OCI-LY1 (cell line): ENCODE data around the gene OR8B2.

ENCODE experiments used
- H2AFZ ChIP-seq: fragments of 200-600 bp; sonication (generic), shearing (Covaris generic); 2 replicates; pipeline ENCODE4 v1.6.0; 2014; ENCODE audit warnings: antibody characterized with exemption, mild to moderate bottlenecking, low read length
- H3F3A ChIP-seq: fragments of 200-600 bp; sonication (generic), shearing (Covaris generic); 2 replicates; pipeline ENCODE4 v1.6.0; 2014; ENCODE audit warnings: mild to moderate bottlenecking, antibody characterized with exemption, low read length, moderate library complexity; ENCODE audit not compliant: insufficient read depth
- H3K27ac ChIP-seq: fragments of 200-600 bp; sonication (generic); 2 replicates; pipeline ENCODE4 v1.5.1; 2014; ENCODE audit warnings: low read length, mixed run types, mild to moderate bottlenecking, low read depth; ENCODE audit not compliant: poor library complexity, severe bottlenecking
- H3K27me3 ChIP-seq: fragments of 200-600 bp; sonication (generic); 2 replicates; pipeline ENCODE4 v1.6.0; 2014; ENCODE audit warnings: antibody characterized with exemption, mild to moderate bottlenecking, low read length, moderate library complexity; ENCODE audit not compliant: insufficient read depth
- H3K36me3 ChIP-seq: fragments of 200-600 bp; sonication (generic); 2 replicates; pipeline ENCODE4 v1.6.1; 2014; ENCODE audit warnings: mild to moderate bottlenecking, antibody characterized with exemption, low read length, moderate library complexity, mixed read lengths; ENCODE audit not compliant: insufficient read depth
- H3K4me1 ChIP-seq: fragments of 200-600 bp; sonication (generic); 2 replicates; pipeline ENCODE4 v1.5.1; 2014; ENCODE audit warnings: mild to moderate bottlenecking, low read length, moderate library complexity; ENCODE audit not compliant: insufficient read depth, severe bottlenecking
- H3K4me2 ChIP-seq: fragments of 200-600 bp; sonication (generic), shearing (Covaris generic); 2 replicates; pipeline ENCODE4 v1.6.1; 2014; ENCODE audit warnings: low read length
- H3K4me3 ChIP-seq: fragments of 200-600 bp; sonication (generic); 2 replicates; pipeline ENCODE4 v1.5.1; 2014; ENCODE audit warnings: low read length, low read depth, mild to moderate bottlenecking, mixed read lengths; ENCODE audit not compliant: poor library complexity, severe bottlenecking
- H3K79me2 ChIP-seq: fragments of 200-600 bp; shearing (Covaris generic); 2 replicates; pipeline ENCODE4 v1.6.1; 2016; ENCODE audit warnings: mixed run types, low read length, mixed read lengths; ENCODE audit not compliant: insufficient read depth
- H3K9ac ChIP-seq: fragments of 200-600 bp; sonication (generic), shearing (Covaris generic); 2 replicates; pipeline ENCODE4 v1.6.1; 2014; ENCODE audit warnings: mild to moderate bottlenecking, low read length, mixed read lengths
- H3K9me2 ChIP-seq: fragments of 200-600 bp; sonication (generic), shearing (Covaris generic); 2 replicates; pipeline ENCODE4 v1.6.1; 2014; ENCODE audit warnings: low read depth, mild to moderate bottlenecking, low read length, mixed read lengths
- H3K9me3 ChIP-seq: fragments of 200-600 bp; shearing (Covaris generic); 2 replicates; pipeline ENCODE4 v1.6.1; 2014; ENCODE audit warnings: low read length, mixed read lengths
- H4K20me1 ChIP-seq: fragments of 200-600 bp; sonication (generic), shearing (Covaris generic); 2 replicates; pipeline ENCODE4 v1.6.0; 2016; ENCODE audit warnings: mild to moderate bottlenecking, low read length; ENCODE audit not compliant: insufficient read depth
- CTCF ChIP-seq: fragments of 200-600 bp; sonication (generic), shearing (Covaris generic); IDR thresholded peaks from 2 replicates; pipeline ENCODE4 v1.5.1; 2017; ENCODE audit warnings: mild to moderate bottlenecking, antibody characterized with exemption, low read length, moderate library complexity, mixed read lengths
- EZH2 ChIP-seq: fragments of 200-600 bp; sonication (generic), shearing (Covaris generic); IDR thresholded peaks from 2 replicates; pipeline ENCODE4 v1.8.0; 2017; ENCODE audit warnings: borderline replicate concordance, mixed run types, mild to moderate bottlenecking, antibody characterized with exemption, low read length, moderate library complexity, mixed read lengths

Gene OR8B2

DNA sequence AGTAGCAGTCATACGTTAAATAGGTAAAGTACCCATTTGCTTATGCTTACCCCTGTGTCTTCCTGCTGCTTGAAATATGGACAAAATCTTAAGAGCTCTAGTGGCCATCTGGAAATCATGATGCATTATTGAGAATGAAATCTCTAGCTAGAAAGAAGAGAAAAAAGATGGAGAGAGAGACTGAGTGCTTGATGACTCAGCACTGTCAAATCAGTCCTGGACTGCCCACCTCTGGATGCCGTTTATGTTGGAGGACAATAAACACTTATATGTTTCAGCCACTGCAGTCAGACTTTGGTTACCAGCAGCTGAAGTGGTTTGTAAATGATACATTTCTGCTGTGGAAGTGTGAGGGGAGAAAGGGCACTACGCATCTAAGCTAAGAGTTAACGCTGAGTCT, 36.7 kb upstream of the OR8B2 start:
- Histone ChIP-seq H3K9me3 (no peaks in the 10 kb centered on the region), H4K20me1 (no peaks in the 10 kb centered on the region), H3K27ac (no peak overlapping the region), H3K9ac (no peak overlapping the region), H3F3A (no peaks in the 10 kb centered on the region), H3K4me1 (no peaks in the 10 kb centered on the region), H2AFZ (no peak overlapping the region), H3K27me3 (no peaks in the 10 kb centered on the region), H3K4me2 (no peak overlapping the region), H3K36me3 (no peaks in the 10 kb centered on the region), H3K9me2 (no peaks in the 10 kb centered on the region), H3K4me3 (no peak overlapping the region), H3K79me2 (no peaks in the 10 kb centered on the region)
- TF ChIP-seq CTCF (no peak), EZH2 (no peak)

- H3K4me1 ChIP-seq = no peaks in the 10 kb centered on the region
- no peaks in the 10 kb centered on the region for H3K79me2 ChIP-seq
- H3K9me3 ChIP-seq = no peaks in the 10 kb centered on the region
- no peaks in the 10 kb centered on the region for H3K27me3 ChIP-seq
- TF ChIP-seq EZH2 (no peak), CTCF (no peak)
- no peaks in the 10 kb centered on the region for H3F3A ChIP-seq
- no peak overlapping the region for H3K27ac ChIP-seq
- H2AFZ ChIP-seq = no peak overlapping the region
- H3K9me2 ChIP-seq = no peaks in the 10 kb centered on the region
- H3K4me3 ChIP-seq = no peak overlapping the region
- H3K9ac ChIP-seq = no peak overlapping the region
- no peak overlapping the region for H3K4me2 ChIP-seq
- H4K20me1 ChIP-seq = no peaks in the 10 kb centered on the region
- H3K36me3 ChIP-seq = no peaks in the 10 kb centered on the region
These were observed 31.1 kb upstream of the OR8B2 start for GRCh38 chr11:124415356-124415923.

DNA sequence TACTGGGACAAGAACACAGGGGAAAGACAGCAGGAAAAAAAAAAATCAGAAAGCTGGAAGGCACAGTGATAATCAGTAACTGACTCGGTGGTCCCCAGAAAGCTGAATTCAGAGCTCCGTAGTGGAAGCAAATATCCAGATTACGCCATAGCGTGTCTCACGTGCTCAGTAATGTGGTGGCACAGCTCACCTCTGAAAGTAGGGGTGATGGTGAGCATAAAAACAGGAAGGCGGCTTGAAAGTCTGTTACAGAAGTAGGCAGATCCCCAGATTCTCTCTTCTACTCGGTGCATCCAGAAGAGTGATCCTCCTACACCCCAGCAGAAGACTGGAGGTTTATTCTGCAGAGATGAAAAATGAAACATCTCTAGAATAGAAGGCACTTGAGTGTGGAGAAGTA, 25.6 kb upstream of the OR8B2 start:
- Histone ChIP-seq H2AFZ (no peak overlapping the region), H4K20me1 (no peaks in the 10 kb centered on the region), H3K4me2 (no peak overlapping the region), H3K4me3 (no peak overlapping the region), H3K79me2 (no peaks in the 10 kb centered on the region), H3K9me3 (no peaks in the 10 kb centered on the region), H3F3A (no peaks in the 10 kb centered on the region), H3K36me3 (no peaks in the 10 kb centered on the region), H3K27me3 (no peaks in the 10 kb centered on the region), H3K9me2 (no peaks in the 10 kb centered on the region), H3K9ac (no peak overlapping the region), H3K4me1 (no peaks in the 10 kb centered on the region), H3K27ac (no peak overlapping the region)
- no peak for TF ChIP-seq CTCF
- no peak for TF ChIP-seq EZH2
